T-cell (primary cell): ENCODE data around the gene PSME4. TPM values are rescaled to one million over a fixed set of nuclear protein-coding genes. Genes with fewer than 3 reads are reported as not detected.
A peak's percentile ranks its signal among the peaks of the same experiment; 100 is the strongest.
"Not testable (repeated sequence)": the region's sequence is repeated elsewhere in the genome, so short reads cannot be mapped to it uniquely, and the experiment has no call there.

Source experiments
- ATAC-seq, 4 experiments: fragments of 200-7000 bp in 3 of 4; fragments of 150-1000 bp in 1 of 4; cut with Tn5 transposase; replicated peaks in 1 of 4; 1 replicate in 3 of 4; 2 replicates in 1 of 4; pipeline ENCODE4 v1.10.0; 2021; ENCODE audit warnings: moderate library complexity in 3 of 4, mild to moderate bottlenecking in 2 of 4, moderate number of reproducible peaks in 1 of 4
- CTCF ChIA-PET, 2 donors: fragments of 300-600 bp; sonication (Branson Sonifier 250); formaldehyde crosslinking; loops; one replicate each; lab custom pipeline; 2022; ENCODE audit warnings: antibody characterized with exemption in 2 of 2; lab: Charles Lee
- POLR2A ChIA-PET, 2 donors: fragments of 300-600 bp; sonication (Branson Sonifier 250); formaldehyde crosslinking; loops; one replicate each; lab custom pipeline; 2022; ENCODE audit warnings: antibody characterized with exemption in 2 of 2; lab: Charles Lee
- DNase-seq, 35 experiments: peaks; one replicate each; pipeline versions ENCODE4 v3.0.0 to v3.0.0-alpha.2; 2013 to 2023
- H3K27ac ChIP-seq: one replicate; pipeline ENCODE4 v1.5.1; 2013; ENCODE audit warnings: low read length
- H3K27me3 ChIP-seq, 2 experiments: replicated peaks in 1 of 2; 1 replicate in 1 of 2; 2 replicates in 1 of 2; pipeline versions ENCODE4 v1.6.1 to v1.7.0; 2013; ENCODE audit warnings: low read length in 1 of 2, mixed read lengths in 1 of 2; ENCODE audit not compliant: control insufficient read depth in 2 of 2, insufficient read depth in 2 of 2; ENCODE audit errors: extremely low read depth in 1 of 2
- H3K36me3 ChIP-seq, 2 donors: 1 replicate in 1 of 2; 2 replicates in 1 of 2; pipeline versions ENCODE4 v1.6.1 to v1.7.0; 2013; ENCODE audit warnings: low read length in 1 of 2; ENCODE audit not compliant: control insufficient read depth in 2 of 2, insufficient read depth in 1 of 2; ENCODE audit errors: extremely low read depth in 1 of 2
- H3K4me1 ChIP-seq, 2 experiments: 1 replicate in 1 of 2; 2 replicates in 1 of 2; pipeline versions ENCODE4 v1.6.1 to v1.7.0; 2013; ENCODE audit warnings: low read length in 2 of 2, mixed read lengths in 1 of 2; ENCODE audit not compliant: insufficient read depth in 2 of 2, control insufficient read depth in 1 of 2; ENCODE audit errors: extremely low read depth in 1 of 2
- H3K4me3 ChIP-seq, 2 donors: 1 replicate in 1 of 2; 2 replicates in 1 of 2; pipeline versions ENCODE4 v1.5.1 to v1.7.0; 2013; ENCODE audit warnings: mild to moderate bottlenecking in 2 of 2, low read length in 1 of 2, moderate library complexity in 1 of 2; ENCODE audit not compliant: control insufficient read depth in 1 of 2; ENCODE audit errors: extremely low read depth in 1 of 2
- H3K9me3 ChIP-seq: 2 replicates; pipeline ENCODE4 v1.7.0; 2013
- H3K27ac Mint-ChIP-seq, 2 donors: one replicate each; pipeline ENCODE4 v1.8.0; 2020 to 2021; ENCODE audit warnings: mild to moderate bottlenecking in 2 of 2, mixed read lengths in 2 of 2
- H3K27me3 Mint-ChIP-seq, 2 donors: one replicate each; pipeline ENCODE4 v1.8.0; 2021 to 2022; ENCODE audit warnings: mixed read lengths in 2 of 2
- H3K36me3 Mint-ChIP-seq: one replicate; pipeline ENCODE4 v1.8.0; 2021; ENCODE audit warnings: mixed read lengths
- H3K4me1 Mint-ChIP-seq, 3 donors: one replicate each; pipeline ENCODE4 v1.8.0; 2020 to 2022; ENCODE audit warnings: mixed read lengths in 3 of 3, mild to moderate bottlenecking in 1 of 3
- H3K4me3 Mint-ChIP-seq, 3 donors: one replicate each; pipeline ENCODE4 v1.8.0; 2020 to 2022; ENCODE audit warnings: mild to moderate bottlenecking in 3 of 3, mixed read lengths in 3 of 3, moderate library complexity in 3 of 3
- H3K9me3 Mint-ChIP-seq, 3 donors: one replicate each; pipeline ENCODE4 v1.8.0; 2020 to 2022; ENCODE audit warnings: mixed read lengths in 3 of 3
- WGBS: methylation state at CpG from one replicate; pipeline ENCODE4 v1.1.5; 2013; ENCODE audit warnings: missing lambda C conversion rate; ENCODE audit not compliant: insufficient coverage; 5-methylcytosine and 5-hydroxymethylcytosine counted together
- total RNA-seq, 35 experiments: library from RNA in 6 of 35; stranded (reverse) in 6 of 35; fragments of 120-200 nt in 1 of 35; gene quantifications; one replicate each; pipeline versions ENCODE4 v1.2.1 to v1.2.4 and lab custom pipeline; 2013 to 2026

PSME4 gene
- total RNA-seq, 5 donors from 2014 or later (not counting 1 experiment from before 2014, with no cell fraction given): 39.8 to 87.4 (median 44.6) TPM

GRCh38 chr2:53941749-53942148, 29.0 kb downstream of the PSME4 start:
- no CpG with 5 or more reads among the region's 5 CpGs for WGBS
- ChIA-PET CTCF (no interaction called here), POLR2A (no interaction called here)
- Mint-ChIP-seq H3K4me1 (peaks cover 13 to 24% (median 23%) of the 10 kb centered on the region in 3 donors), H3K27ac (no peak overlapping the region), H3K27me3 (no peaks in the 10 kb centered on the region), H3K36me3 (peaks cover 43% of the 10 kb centered on the region), H3K4me3 (no peak overlapping the region), H3K9me3 (no peaks in the 10 kb centered on the region)
- Histone ChIP-seq H3K4me3 (no peak overlapping the region), H3K36me3 (peaks cover 0 to 21% of the 10 kb centered on the region in 2 donors), H3K27me3 (no peaks in the 10 kb centered on the region), H3K9me3 (no peaks in the 10 kb centered on the region), H3K4me1 (peaks cover 0 to 2% of the 10 kb centered on the region in 2 experiments), H3K27ac (no peak overlapping the region)
- no peak for ATAC-seq
- DNase-seq: no peak

GRCh38 chr2:53939656-53940055, 31.1 kb downstream of the PSME4 start:
- DNase-seq: no peak
- H3K4me1 ChIP-seq: peaks cover 0 to 2% of the 10 kb centered on the region in 2 experiments
- H3K27me3 Mint-ChIP-seq: no peaks in the 10 kb centered on the region
- ChIA-PET POLR2A (no interaction called here), CTCF (no interaction called here)
- no peaks in the 10 kb centered on the region for H3K9me3 Mint-ChIP-seq
- no peaks in the 10 kb centered on the region for H3K27me3 ChIP-seq
- H3K4me3 Mint-ChIP-seq: no peak overlapping the region
- H3K4me1 Mint-ChIP-seq: peaks cover 0 to 14% (median 14%) of the 10 kb centered on the region in 3 donors
- no peaks in the 10 kb centered on the region for H3K9me3 ChIP-seq
- WGBS: no CpG with 5 or more reads among the region's 4 CpGs
- H3K27ac Mint-ChIP-seq: no peak overlapping the region
- H3K36me3 ChIP-seq: peaks cover 0 to 28% of the 10 kb centered on the region in 2 donors
- H3K36me3 Mint-ChIP-seq: peaks cover 35% of the 10 kb centered on the region
- H3K4me3 ChIP-seq: no peak overlapping the region
- H3K27ac ChIP-seq: no peak overlapping the region
- no peak for ATAC-seq

- ChIA-PET POLR2A (no interaction called here), CTCF (no interaction called here)
- H3K4me1 Mint-ChIP-seq: peaks cover 0 to 14% (median 14%) of the 10 kb centered on the region in 3 donors
- no peak overlapping the region for H3K27ac ChIP-seq
- H3K27me3 ChIP-seq: no peaks in the 10 kb centered on the region
- no peak for DNase-seq
- no peak overlapping the region for H3K4me3 ChIP-seq
- no peaks in the 10 kb centered on the region for H3K27me3 Mint-ChIP-seq
- no peak overlapping the region for H3K4me3 Mint-ChIP-seq
- H3K4me1 ChIP-seq: peaks cover 0 to 2% of the 10 kb centered on the region in 2 experiments
- H3K36me3 ChIP-seq: peaks cover 0 to 34% of the 10 kb centered on the region in 2 donors
- H3K9me3 Mint-ChIP-seq: no peaks in the 10 kb centered on the region
- no peaks in the 10 kb centered on the region for H3K9me3 ChIP-seq
- no peak overlapping the region for H3K27ac Mint-ChIP-seq
- no peak for ATAC-seq
- H3K36me3 Mint-ChIP-seq: peaks cover 41% of the 10 kb centered on the region
- WGBS: 100% methylated on average over 1 of the region's 3 CpGs
Measured at GRCh38 chr2:53938904-53939303, 31.9 kb downstream of the PSME4 start.

GRCh38 chr2:53933329-53933728, 37.5 kb downstream of the PSME4 start:
- H3K27ac ChIP-seq: no peak overlapping the region
- ATAC-seq (no peak), DNase-seq (no peak)
- H3K27ac Mint-ChIP-seq: no peak overlapping the region
- no peaks in the 10 kb centered on the region for H3K27me3 Mint-ChIP-seq
- peaks cover 8 to 64% of the 10 kb centered on the region in 2 donors for H3K36me3 ChIP-seq
- H3K36me3 Mint-ChIP-seq: peaks cover 58% of the 10 kb centered on the region
- no peaks in the 10 kb centered on the region for H3K9me3 ChIP-seq
- H3K27me3 ChIP-seq: no peaks in the 10 kb centered on the region
- H3K4me3 ChIP-seq: no peak overlapping the region
- no peaks in the 10 kb centered on the region for H3K4me1 Mint-ChIP-seq
- ChIA-PET CTCF (interaction anchor here (0.6 to 1.2 kb wide), 3 partner anchors 18 to 1524 kb away, joined by 4 to 5 read pairs (median 4); no protein-coding TSS in a partner anchor), POLR2A (interaction anchor here in 1 of 2 donors (0.6 to 1.5 kb wide), 2 partner anchors 46 to 67 kb away, joined by 3 read pairs; no protein-coding TSS in a partner anchor)
- no peak overlapping the region for H3K4me3 Mint-ChIP-seq
- H3K4me1 ChIP-seq: no peaks in the 10 kb centered on the region
- 100% methylated on average over 4 of the region's 8 CpGs for WGBS
- H3K9me3 Mint-ChIP-seq: no peaks in the 10 kb centered on the region

GRCh38 chr2:53926321-53926720, 44.5 kb downstream of the PSME4 start:
- H3K4me1 ChIP-seq, H3K27ac Mint-ChIP-seq, H3K4me3 ChIP-seq, DNase-seq, ATAC-seq, H3K27ac ChIP-seq, H3K9me3 ChIP-seq, H3K9me3 Mint-ChIP-seq, H3K27me3 Mint-ChIP-seq, H3K27me3 ChIP-seq, H3K4me3 Mint-ChIP-seq, H3K4me1 Mint-ChIP-seq: not testable (repeated sequence)
- peaks cover 57% of the 10 kb centered on the region for H3K36me3 Mint-ChIP-seq
- WGBS: 98% methylated on average over 6 of the region's 8 CpGs
- peaks cover 0 to 65% of the 10 kb centered on the region in 2 donors for H3K36me3 ChIP-seq
- POLR2A ChIA-PET: interaction anchor here in 1 of 2 donors (0.6 kb wide), 1 partner anchor 42 kb away, joined by 3 read pairs; no protein-coding TSS in a partner anchor
- CTCF ChIA-PET: interaction anchor here in 1 of 2 donors (0.7 kb wide), 1 partner anchor 737 kb away, joined by 3 read pairs; no protein-coding TSS in a partner anchor

- H3K4me1 ChIP-seq: peaks cover 0 to 2% of the 10 kb centered on the region in 2 experiments
- H3K36me3 ChIP-seq: peaks cover 7 to 32% of the 10 kb centered on the region in 2 donors
- Mint-ChIP-seq H3K9me3 (no peaks in the 10 kb centered on the region), H3K27ac (peak overlapping the region; percentile 22 to 71), H3K36me3 (peaks cover 34% of the 10 kb centered on the region), H3K27me3 (no peaks in the 10 kb centered on the region), H3K4me1 (peaks cover 14 to 17% (median 16%) of the 10 kb centered on the region in 3 donors), H3K4me3 (no peak overlapping the region)
- ChIA-PET POLR2A (no interaction called here), CTCF (no interaction called here)
- ATAC-seq: peak; percentile 69 to 79 (median 77)
- peak in 14 of 35 experiments; percentile 4 to 31 (median 14) for DNase-seq
- H3K27me3 ChIP-seq: no peaks in the 10 kb centered on the region
- H3K4me3 ChIP-seq: no peak overlapping the region
- no peak overlapping the region for H3K27ac ChIP-seq
- no peaks in the 10 kb centered on the region for H3K9me3 ChIP-seq
- WGBS: no CpG with 5 or more reads among the region's 3 CpGs
Measured at GRCh38 chr2:53913721-53914120, 57.1 kb downstream of the PSME4 start.
